D341Med (cell line): ENCODE measurements around the gene TXN2.

Source experiments
- DNase-seq: peaks from one replicate; pipeline ENCODE4 v3.0.0; 2012; ENCODE audit warnings: low spot score

The TXN2 gene

GRCh38 chr22:36486619-36487384 is 5.4 kb upstream of the TXN2 start:
- peak; percentile 50 for DNase-seq

- no peak for DNase-seq
These were observed 473 bp downstream of the TXN2 start for GRCh38 chr22:36480941-36481392.

- DNase-seq, result no peak
These were observed 2.5 kb downstream of the TXN2 start for GRCh38 chr22:36478966-36479365.

- DNase-seq, result no peak
These were observed 6.1 kb downstream of the TXN2 start for GRCh38 chr22:36475341-36475740.

GRCh38 chr22:36472689-36473088 is 8.8 kb downstream of the TXN2 start:
- no peak for DNase-seq

- DNase-seq, result no peak
These were observed 10.1 kb downstream of the TXN2 start for GRCh38 chr22:36471341-36471821.

- no peak for DNase-seq
These were observed 10.5 kb downstream of the TXN2 start for GRCh38 chr22:36470994-36471331.

- peak; percentile 91 for DNase-seq
These were observed 11.1 kb downstream of the TXN2 start for GRCh38 chr22:36470162-36470993.

- no peak for DNase-seq
These were observed 12.2 kb downstream of the TXN2 start for GRCh38 chr22:36469094-36469710.

- no peak for DNase-seq
These were observed 13.5 kb downstream of the TXN2 start for GRCh38 chr22:36467946-36468345.

- DNase-seq, result no peak
These were observed 14.2 kb downstream of the TXN2 start for GRCh38 chr22:36467042-36467810.

GRCh38 chr22:36466258-36466657 is 15.2 kb downstream of the TXN2 start:
- DNase-seq, result no peak

- no peak for DNase-seq
These were observed 16.0 kb downstream of the TXN2 start for GRCh38 chr22:36465232-36466021.

- DNase-seq, result no peak
These were observed 16.7 kb downstream of the TXN2 start for GRCh38 chr22:36464715-36465231.

GRCh38 chr22:36463783-36464184 is 17.7 kb downstream of the TXN2 start:
- DNase-seq, result no peak

- peak; percentile 54 for DNase-seq
These were observed 19.5 kb downstream of the TXN2 start for GRCh38 chr22:36461665-36462649.

GRCh38 chr22:36460202-36460601 is 21.2 kb downstream of the TXN2 start:
- DNase-seq, result no peak

- DNase-seq, result peak; percentile 14
These were observed 23.6 kb downstream of the TXN2 start for GRCh38 chr22:36457688-36458450.

- DNase-seq, result no peak
These were observed 25.0 kb downstream of the TXN2 start for GRCh38 chr22:36456464-36456845.
